CD14-positive monocyte (primary cell): ENCODE measurements around the gene RSPH1. TPM values are rescaled to one million over a fixed set of nuclear protein-coding genes. Genes with fewer than 3 reads are reported as not detected.

Experiments
- DNase-seq, 3 donors: peaks; one replicate each; pipeline ENCODE4 v3.0.0-alpha.2; 2011 to 2022
- H2AFZ ChIP-seq: 2 replicates; pipeline ENCODE4 v1.6.0; 2012; ENCODE audit warnings: mild to moderate bottlenecking, low read depth, low read length, inconsistent platforms; ENCODE audit not compliant: insufficient read depth, poor library complexity, severe bottlenecking
- H3K27ac ChIP-seq, 2 donors: 1 replicate in 1 of 2; 2 replicates in 1 of 2; pipeline ENCODE4 v1.5.1; 2012 to 2013; ENCODE audit warnings: low read length in 2 of 2, control low read depth in 1 of 2, inconsistent platforms in 1 of 2, low read depth in 1 of 2, mild to moderate bottlenecking in 1 of 2
- H3K27me3 ChIP-seq, 2 donors: one replicate each; pipeline versions ENCODE4 v1.6.0 to v1.6.1; 2011 to 2013; ENCODE audit warnings: low read length in 2 of 2; ENCODE audit not compliant: control insufficient read depth in 2 of 2, insufficient read depth in 2 of 2
- H3K36me3 ChIP-seq, 2 donors: replicated peaks in 1 of 2; 1 replicate in 1 of 2; 2 replicates in 1 of 2; pipeline versions ENCODE4 v1.5.1 to v1.6.1; 2012 to 2013; ENCODE audit warnings: low read length in 2 of 2, control low read depth in 1 of 2, inconsistent platforms in 1 of 2, mild to moderate bottlenecking in 1 of 2; ENCODE audit not compliant: insufficient read depth in 2 of 2, control insufficient read depth in 1 of 2
- H3K4me1 ChIP-seq, 2 donors: 1 replicate in 1 of 2; 2 replicates in 1 of 2; pipeline versions ENCODE4 v1.5.1 to v1.6.1; 2012 to 2013; ENCODE audit warnings: low read length in 2 of 2, control low read depth in 1 of 2, inconsistent platforms in 1 of 2, mild to moderate bottlenecking in 1 of 2, moderate library complexity in 1 of 2; ENCODE audit not compliant: insufficient read depth in 2 of 2, control insufficient read depth in 1 of 2
- H3K4me2 ChIP-seq: replicated peaks from 2 replicates; pipeline ENCODE3; 2012; ENCODE audit warnings: low read length, moderate library complexity, mild to moderate bottlenecking; ENCODE audit not compliant: poor library complexity, severe bottlenecking; ENCODE audit errors: extremely low read depth
- H3K4me3 ChIP-seq, 3 experiments: fragments of 200-600 bp in 1 of 3; sonication (generic) in 1 of 3; replicated peaks in 1 of 3; 1 replicate in 2 of 3; 2 replicates in 1 of 3; pipeline ENCODE4 v1.5.1; 2011 to 2013; ENCODE audit warnings: low read length in 3 of 3, mild to moderate bottlenecking in 3 of 3, control low read depth in 2 of 3, low read depth in 2 of 3, inconsistent platforms in 1 of 3, moderate library complexity in 1 of 3
- H3K79me2 ChIP-seq: 2 replicates; pipeline ENCODE4 v1.6.0; 2012; ENCODE audit warnings: mild to moderate bottlenecking, control low read depth, inconsistent platforms, low read length, moderate library complexity; ENCODE audit not compliant: insufficient read depth
- H3K9ac ChIP-seq: 2 replicates; pipeline ENCODE4 v1.6.0; 2017; ENCODE audit warnings: low read length, mild to moderate bottlenecking; ENCODE audit not compliant: insufficient read depth, poor library complexity, severe bottlenecking
- H3K9me3 ChIP-seq, 2 donors: replicated peaks in 1 of 2; 1 replicate in 1 of 2; 2 replicates in 1 of 2; pipeline versions ENCODE4 v1.5.1 to v1.6.1; 2012 to 2013; ENCODE audit warnings: low read length in 2 of 2, control low read depth in 1 of 2; ENCODE audit not compliant: control insufficient read depth in 1 of 2, insufficient read depth in 1 of 2
- H4K20me1 ChIP-seq: 2 replicates; pipeline ENCODE4 v1.6.0; 2012; ENCODE audit warnings: mild to moderate bottlenecking, low read length, control low read depth, moderate library complexity; ENCODE audit not compliant: insufficient read depth
- H3K27ac Mint-ChIP-seq, 7 donors: one replicate each; pipeline ENCODE4 v1.8.0; 2020; ENCODE audit warnings: mild to moderate bottlenecking in 7 of 7, mixed read lengths in 7 of 7, moderate library complexity in 6 of 7, inconsistent platforms in 2 of 7
- H3K27me3 Mint-ChIP-seq, 3 donors: one replicate each; pipeline ENCODE4 v1.8.0; 2021 to 2022; ENCODE audit warnings: low read depth in 3 of 3, mild to moderate bottlenecking in 3 of 3, mixed read lengths in 3 of 3, moderate library complexity in 3 of 3, inconsistent platforms in 1 of 3
- H3K36me3 Mint-ChIP-seq, 2 donors: one replicate each; pipeline ENCODE4 v1.8.0; 2020; ENCODE audit warnings: mixed read lengths in 2 of 2, inconsistent platforms in 1 of 2, mild to moderate bottlenecking in 1 of 2
- H3K4me1 Mint-ChIP-seq: one replicate; pipeline ENCODE4 v1.8.0; 2020; ENCODE audit warnings: mild to moderate bottlenecking, mixed read lengths
- H3K4me3 Mint-ChIP-seq, 2 donors: one replicate each; pipeline ENCODE4 v1.8.0; 2020; ENCODE audit warnings: mild to moderate bottlenecking in 2 of 2, mixed read lengths in 2 of 2, moderate library complexity in 1 of 2
- H3K9me3 Mint-ChIP-seq, 7 donors: one replicate each; pipeline ENCODE4 v1.8.0; 2020 to 2022; ENCODE audit warnings: mixed read lengths in 7 of 7, mild to moderate bottlenecking in 6 of 7, moderate library complexity in 6 of 7, inconsistent platforms in 2 of 7
- CTCF ChIP-seq: fragments of 200-600 bp; IDR thresholded peaks from one replicate; pipeline ENCODE4 v1.8.0; 2022; ENCODE audit warnings: antibody characterized with exemption, mild to moderate bottlenecking
- WGBS: methylation state at CpG from one replicate; pipeline ENCODE4 v1.1.5; 2013; ENCODE audit warnings: missing lambda C conversion rate; ENCODE audit not compliant: insufficient coverage; 5-methylcytosine and 5-hydroxymethylcytosine counted together
- intact Hi-C, 2 donors: fragments of 100-400 bp; cut with micrococcal nuclease; formaldehyde crosslinking; loops; one replicate each; pipeline versions ENCODE4 v1.15.0 to v1.15.1; 2023
- polyA plus RNA-seq, 3 donors: library from polyadenylated mRNA; depleted of rRNA in 1 of 3; unstranded in 2 of 3; stranded (reverse) in 1 of 3; fragments of 300-500 nt in 2 of 3; fragments of >200 nt in 1 of 3; fragmentation: Illumina TruSeq in 2 of 3; gene quantifications; 1 replicate in 2 of 3; 2 replicates in 1 of 3; pipeline ENCODE4 v1.2.3, GENCODE V29; 2012 to 2021

RSPH1 gene
- polyA plus RNA-seq, 3 donors: 0.03 TPM; not detected in 2

- Mint-ChIP-seq H3K36me3 (no peaks in the 10 kb centered on the region), H3K27me3 (peaks cover 0 to 6% (median 4%) of the 10 kb centered on the region in 3 donors), H3K4me3 (no peak overlapping the region), H3K4me1 (peaks cover 7% of the 10 kb centered on the region), H3K9me3 (peaks cover 0 to 2% (median 0%) of the 10 kb centered on the region in 7 donors), H3K27ac (no peak overlapping the region)
- H3K27ac ChIP-seq: no peak overlapping the region
- H2AFZ ChIP-seq: no peak overlapping the region
- H3K9me3 ChIP-seq: no peaks in the 10 kb centered on the region
- peaks cover 3 to 5% of the 10 kb centered on the region in 2 donors for H3K4me1 ChIP-seq
- H3K4me2 ChIP-seq: no peak overlapping the region
- no peak overlapping the region for H3K4me3 ChIP-seq
- no peaks in the 10 kb centered on the region for H4K20me1 ChIP-seq
- intact Hi-C loops: loop anchor here (5.0 to 10.0 kb wide), 5 partner anchors 63 to 301 kb away; no protein-coding TSS in a partner anchor
- WGBS: 94% methylated on average over 7 of the region's 7 CpGs
- DNase-seq: no peak
- no peak for TF ChIP-seq CTCF
- H3K9ac ChIP-seq: no peak overlapping the region
- H3K79me2 ChIP-seq: no peaks in the 10 kb centered on the region
- no peaks in the 10 kb centered on the region for H3K27me3 ChIP-seq
- no peaks in the 10 kb centered on the region for H3K36me3 ChIP-seq
Measured at GRCh38 chr21:42445311-42445710, 50.7 kb downstream of the RSPH1 start.

- Histone ChIP-seq H3K9me3 (no peaks in the 10 kb centered on the region), H3K4me1 (peaks cover 0 to 1% of the 10 kb centered on the region in 2 donors), H3K4me2 (no peak overlapping the region), H2AFZ (no peak overlapping the region), H3K27me3 (no peaks in the 10 kb centered on the region), H3K36me3 (no peaks in the 10 kb centered on the region), H3K4me3 (no peak overlapping the region), H3K79me2 (no peaks in the 10 kb centered on the region), H4K20me1 (no peaks in the 10 kb centered on the region), H3K27ac (no peak overlapping the region), H3K9ac (no peak overlapping the region)
- peaks cover 0 to 1% (median 0%) of the 10 kb centered on the region in 7 donors for H3K9me3 Mint-ChIP-seq
- H3K27me3 Mint-ChIP-seq: peaks cover 0 to 4% (median 1%) of the 10 kb centered on the region in 3 donors
- DNase-seq: no peak
- no peak overlapping the region for H3K27ac Mint-ChIP-seq
- H3K36me3 Mint-ChIP-seq: no peaks in the 10 kb centered on the region
- 94% methylated on average over 10 of the region's 10 CpGs for WGBS
- no peak overlapping the region for H3K4me3 Mint-ChIP-seq
- peaks cover 1% of the 10 kb centered on the region for H3K4me1 Mint-ChIP-seq
- TF ChIP-seq CTCF: no peak
- intact Hi-C loops: loop anchor here (5.0 to 10.0 kb wide), 5 partner anchors 62 to 300 kb away; no protein-coding TSS in a partner anchor
Measured at GRCh38 chr21:42444745-42445059, 51.3 kb downstream of the RSPH1 start.
